ENCODE data around the gene SLX4IP. TPM values are rescaled to one million over a fixed set of nuclear protein-coding genes. Genes with fewer than 3 reads are reported as not detected.

The SLX4IP gene
- total RNA-seq, 1 donor, result 4.0 TPM

DNA sequence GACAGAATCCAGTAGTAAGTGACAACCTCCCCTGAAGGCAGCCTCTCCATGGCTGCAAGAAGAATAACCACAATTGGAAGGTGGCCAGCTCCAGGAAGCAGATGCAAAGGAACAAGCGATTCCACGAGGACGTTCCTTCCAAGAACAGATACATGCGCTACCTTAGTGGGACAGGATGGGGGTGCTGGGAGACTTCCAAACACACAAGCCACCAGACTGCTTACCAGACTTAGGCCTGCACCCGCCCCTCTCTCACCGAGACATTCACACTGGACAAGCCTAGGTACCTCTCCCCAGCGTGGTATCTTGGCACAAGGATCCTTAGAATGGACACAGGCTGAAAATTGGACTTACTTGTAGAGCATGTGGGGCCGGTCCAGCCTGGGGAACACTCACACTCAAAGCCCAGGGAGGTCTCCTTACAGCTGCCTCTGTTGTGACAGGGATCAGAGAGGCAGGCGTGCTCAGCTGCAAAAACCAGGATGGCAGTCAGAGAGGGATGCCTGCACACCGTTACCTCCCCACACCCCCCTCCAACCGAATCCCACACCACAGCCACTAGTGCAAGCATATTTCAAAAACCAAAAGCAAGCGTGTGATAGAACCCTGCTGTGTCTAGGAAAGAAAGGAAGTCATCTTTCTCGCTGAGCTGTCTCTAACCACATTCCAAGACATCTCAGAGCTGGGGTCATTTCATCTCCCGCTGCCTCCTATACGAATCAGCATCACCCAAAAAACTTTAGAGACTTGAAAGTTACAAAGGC lies 216.3 kb downstream of the SLX4IP start:
- Histone ChIP-seq H3K27me3 (ENCODE audit: insufficient read depth, low read length) (no peaks in the 10 kb centered on the region), H3K27ac (ENCODE audit: low read depth, low read length) (peak overlapping the region; percentile 40), H3K4me3 (ENCODE audit: insufficient read depth, low read length) (no peak overlapping the region), H3K9me3 (ENCODE audit: low read depth, low read length) (no peaks in the 10 kb centered on the region), H4K20me1 (ENCODE audit: insufficient read depth, low read length) (no peaks in the 10 kb centered on the region), H2AFZ (ENCODE audit: low read length) (no peak overlapping the region), H3K79me2 (ENCODE audit: insufficient read depth, low read length) (peaks cover 25% of the 10 kb centered on the region), H3K4me2 (ENCODE audit: insufficient read depth, low read length) (no peak overlapping the region), H3K36me3 (ENCODE audit: insufficient read depth, low read length) (peaks cover 59% of the 10 kb centered on the region), H3K4me1 (ENCODE audit: insufficient read depth, low read length) (peaks cover 61% of the 10 kb centered on the region)
- TF ChIP-seq, protein P1, sequence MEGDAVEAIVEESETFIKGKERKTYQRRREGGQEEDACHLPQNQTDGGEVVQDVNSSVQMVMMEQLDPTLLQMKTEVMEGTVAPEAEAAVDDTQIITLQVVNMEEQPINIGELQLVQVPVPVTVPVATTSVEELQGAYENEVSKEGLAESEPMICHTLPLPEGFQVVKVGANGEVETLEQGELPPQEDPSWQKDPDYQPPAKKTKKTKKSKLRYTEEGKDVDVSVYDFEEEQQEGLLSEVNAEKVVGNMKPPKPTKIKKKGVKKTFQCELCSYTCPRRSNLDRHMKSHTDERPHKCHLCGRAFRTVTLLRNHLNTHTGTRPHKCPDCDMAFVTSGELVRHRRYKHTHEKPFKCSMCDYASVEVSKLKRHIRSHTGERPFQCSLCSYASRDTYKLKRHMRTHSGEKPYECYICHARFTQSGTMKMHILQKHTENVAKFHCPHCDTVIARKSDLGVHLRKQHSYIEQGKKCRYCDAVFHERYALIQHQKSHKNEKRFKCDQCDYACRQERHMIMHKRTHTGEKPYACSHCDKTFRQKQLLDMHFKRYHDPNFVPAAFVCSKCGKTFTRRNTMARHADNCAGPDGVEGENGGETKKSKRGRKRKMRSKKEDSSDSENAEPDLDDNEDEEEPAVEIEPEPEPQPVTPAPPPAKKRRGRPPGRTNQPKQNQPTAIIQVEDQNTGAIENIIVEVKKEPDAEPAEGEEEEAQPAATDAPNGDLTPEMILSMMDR (IDR thresholded peaks at IDR 0.05; ENCODE audit: extremely low read depth, low read depth, low read length), result no peak
- no peak for DNase-seq (ENCODE audit: insufficient read length, low spot score, missing footprints)

DNA sequence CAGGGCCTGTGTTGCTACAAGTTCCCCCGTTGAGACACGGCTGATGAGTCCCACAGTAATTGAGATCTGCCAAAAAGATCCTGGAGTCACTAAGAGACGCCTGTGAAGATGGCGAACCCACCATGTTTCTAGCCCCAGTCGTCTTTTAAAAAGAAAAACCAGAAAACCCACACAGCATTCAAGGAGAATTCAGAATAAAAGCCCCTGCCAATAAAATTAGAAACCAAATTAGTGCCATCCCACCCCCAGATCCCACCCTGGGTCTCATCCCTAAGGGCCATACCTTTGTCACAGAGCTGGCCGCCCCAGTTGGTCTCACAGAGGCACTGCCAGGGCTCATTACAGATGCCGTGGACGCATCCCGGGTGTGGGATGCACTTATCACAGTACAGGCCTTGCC lies 217.1 kb downstream of the SLX4IP start:
- H3K4me1 ChIP-seq (ENCODE audit: insufficient read depth, low read length), result peaks cover 61% of the 10 kb centered on the region
- H3K79me2 ChIP-seq (ENCODE audit: insufficient read depth, low read length), result peaks cover 27% of the 10 kb centered on the region
- no peak for DNase-seq (ENCODE audit: insufficient read length, low spot score, missing footprints)
- peaks cover 56% of the 10 kb centered on the region for H3K36me3 ChIP-seq (ENCODE audit: insufficient read depth, low read length)
- no peak overlapping the region for H2AFZ ChIP-seq (ENCODE audit: low read length)
- no peaks in the 10 kb centered on the region for H3K27me3 ChIP-seq (ENCODE audit: insufficient read depth, low read length)
- H3K27ac ChIP-seq (ENCODE audit: low read depth, low read length), result peak overlapping the region; percentile 98
- H4K20me1 ChIP-seq (ENCODE audit: insufficient read depth, low read length), result no peaks in the 10 kb centered on the region
- H3K4me3 ChIP-seq (ENCODE audit: insufficient read depth, low read length), result no peak overlapping the region
- no peaks in the 10 kb centered on the region for H3K9me3 ChIP-seq (ENCODE audit: low read depth, low read length)
- no peak overlapping the region for H3K4me2 ChIP-seq (ENCODE audit: insufficient read depth, low read length)
- TF ChIP-seq, protein P1 (IDR thresholded peaks at IDR 0.05; ENCODE audit: extremely low read depth, low read depth, low read length), result no peak

DNA sequence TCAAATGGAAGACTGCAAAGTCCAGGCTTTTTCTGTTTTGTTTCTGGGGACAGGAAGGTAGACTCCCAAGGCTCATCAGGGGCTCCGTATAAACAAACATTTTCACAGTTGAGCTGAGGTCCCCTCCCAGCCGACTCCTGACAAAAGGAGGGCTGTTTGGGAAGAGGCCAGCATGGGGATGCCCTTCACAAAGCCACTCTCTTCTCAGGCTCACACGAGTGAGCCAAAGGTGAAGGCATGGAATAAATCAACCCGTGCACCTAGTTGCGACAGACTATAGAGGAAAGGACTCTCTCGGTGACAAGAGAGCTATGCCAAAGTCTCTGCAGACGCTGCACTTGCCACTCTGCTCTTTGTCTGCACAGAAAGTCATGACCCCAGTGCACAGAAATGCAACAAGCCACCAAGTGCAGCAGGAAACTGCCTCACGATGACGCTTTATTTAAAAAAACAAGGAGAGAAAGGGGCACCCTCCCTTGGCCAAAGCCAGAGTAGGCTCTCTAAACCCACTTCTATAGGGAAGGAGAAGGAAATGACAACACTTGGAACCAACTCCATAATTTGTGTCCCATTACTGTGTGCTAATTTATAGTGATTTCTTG lies 217.7 kb downstream of the SLX4IP start:
- Histone ChIP-seq H3K79me2 (ENCODE audit: insufficient read depth, low read length) (peaks cover 26% of the 10 kb centered on the region), H3K4me2 (ENCODE audit: insufficient read depth, low read length) (peak overlapping the region; percentile 74), H2AFZ (ENCODE audit: low read length) (no peak overlapping the region), H3K27me3 (ENCODE audit: insufficient read depth, low read length) (no peaks in the 10 kb centered on the region), H3K9me3 (ENCODE audit: low read depth, low read length) (no peaks in the 10 kb centered on the region), H3K4me3 (ENCODE audit: insufficient read depth, low read length) (peak overlapping the region; percentile 53), H4K20me1 (ENCODE audit: insufficient read depth, low read length) (no peaks in the 10 kb centered on the region), H3K4me1 (ENCODE audit: insufficient read depth, low read length) (peaks cover 61% of the 10 kb centered on the region), H3K36me3 (ENCODE audit: insufficient read depth, low read length) (peaks cover 56% of the 10 kb centered on the region), H3K27ac (ENCODE audit: low read depth, low read length) (peak overlapping the region; percentile 98)
- TF ChIP-seq, protein P1 (IDR thresholded peaks at IDR 0.05; ENCODE audit: extremely low read depth, low read depth, low read length), result no peak
- DNase-seq (ENCODE audit: insufficient read length, low spot score, missing footprints), result no peak

DNA sequence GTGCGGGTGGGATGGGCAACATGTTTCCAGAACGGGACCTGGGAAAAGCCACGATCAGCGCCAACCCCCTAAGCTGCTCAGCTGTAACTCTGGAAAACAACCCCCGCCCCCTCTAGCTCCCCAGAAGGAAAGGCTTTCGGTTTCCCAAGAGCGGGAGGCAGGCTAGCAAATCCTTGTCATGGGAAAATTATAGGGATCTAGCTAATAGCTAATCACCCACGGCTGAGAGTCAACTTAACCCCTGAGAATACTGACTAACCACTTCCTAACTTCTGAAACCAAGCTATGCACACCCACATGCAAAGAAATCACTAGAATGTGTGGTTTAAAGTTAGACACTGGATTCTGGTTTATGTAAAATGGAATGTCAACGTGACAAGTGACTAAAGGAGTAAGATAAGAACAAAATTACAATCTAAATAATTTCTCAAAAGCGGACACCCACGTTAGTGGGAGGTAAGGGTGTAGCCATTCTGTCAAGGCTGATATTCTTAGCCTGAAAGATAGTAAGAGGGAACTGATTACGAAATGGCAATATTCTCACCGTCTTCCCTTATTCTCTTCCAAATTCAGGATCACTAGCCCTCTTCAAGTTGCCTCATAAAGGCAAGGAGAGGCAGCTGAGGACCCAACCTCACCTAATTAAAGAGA lies 218.6 kb downstream of the SLX4IP start:
- Histone ChIP-seq H3K4me1 (ENCODE audit: insufficient read depth, low read length) (peaks cover 52% of the 10 kb centered on the region), H3K9me3 (ENCODE audit: low read depth, low read length) (no peaks in the 10 kb centered on the region), H3K27me3 (ENCODE audit: insufficient read depth, low read length) (no peaks in the 10 kb centered on the region), H2AFZ (ENCODE audit: low read length) (no peak overlapping the region), H3K36me3 (ENCODE audit: insufficient read depth, low read length) (peaks cover 57% of the 10 kb centered on the region), H3K4me3 (ENCODE audit: insufficient read depth, low read length) (peak overlapping the region; percentile 53), H3K27ac (ENCODE audit: low read depth, low read length) (peak overlapping the region; percentile 98), H3K79me2 (ENCODE audit: insufficient read depth, low read length) (peaks cover 32% of the 10 kb centered on the region), H4K20me1 (ENCODE audit: insufficient read depth, low read length) (no peaks in the 10 kb centered on the region), H3K4me2 (ENCODE audit: insufficient read depth, low read length) (peak overlapping the region; percentile 74)
- TF ChIP-seq, protein P1 (IDR thresholded peaks at IDR 0.05; ENCODE audit: extremely low read depth, low read depth, low read length), result no peak
- no peak for DNase-seq (ENCODE audit: insufficient read length, low spot score, missing footprints)
